Pancreas (tissue), 10 donors: ENCODE results near the gene IL1R1. TPM values are rescaled to one million over a fixed set of nuclear protein-coding genes. Genes with fewer than 3 reads are reported as not detected.

Experiments
- ATAC-seq, 4 donors: fragments of 200-7000 bp; cut with Tn5 transposase; one replicate each; pipeline versions ENCODE4 v1.8.0 to v1.9.1; 2020; ENCODE audit warnings: mild to moderate bottlenecking in 4 of 4, moderate library complexity in 4 of 4
- DNase-seq, 6 donors: peaks; one replicate each; pipeline ENCODE4 v3.0.0-alpha.2; 2020
- FAIRE-seq: peaks from 2 replicates; lab custom pipeline; 2012; peaks lifted over from hg19 to GRCh38; lab: Jason Lieb, UNC
- H3K27ac ChIP-seq, 4 donors: fragments of 200-600 bp; sonication (generic); 1 replicate in 3 of 4; 2 replicates in 1 of 4; pipeline versions ENCODE4 v1.5.0 to v1.8.0; 2020
- H3K27me3 ChIP-seq, 4 donors: fragments of 200-600 bp; one replicate each; pipeline ENCODE4 v1.8.0; 2021
- H3K36me3 ChIP-seq, 3 donors: fragments of 200-600 bp; sonication (generic) in 1 of 3; one replicate each; pipeline versions ENCODE4 v1.5.0 to v1.8.0; 2020 to 2021
- H3K4me1 ChIP-seq, 3 donors: fragments of 200-600 bp; one replicate each; pipeline ENCODE4 v1.8.0; 2021
- H3K4me3 ChIP-seq, 4 donors: fragments of 200-600 bp; sonication (generic) in 2 of 4; one replicate each; pipeline versions ENCODE4 v1.5.0 to v1.8.0; 2020 to 2021
- H3K9me3 ChIP-seq, 4 donors: fragments of 200-600 bp; one replicate each; pipeline ENCODE4 v1.8.0; 2021
- CTCF ChIP-seq, 4 donors: fragments of 200-600 bp; sonication (generic) in 3 of 4; IDR thresholded peaks; one replicate each; pipeline versions ENCODE4 v1.5.0 to v1.8.0; 2021; ENCODE audit warnings: antibody characterized with exemption in 4 of 4
- WGBS, 2 donors: extraction: QIAGEN DNeasy Blood & Tissue Kit; methylation state at CpG; one replicate each; pipeline ENCODE4 v1.1.7; 2013; 5-methylcytosine and 5-hydroxymethylcytosine counted together
- intact Hi-C, 3 donors: fragments of 100-400 bp; cut with DNase I; formaldehyde crosslinking; loops; one replicate each; pipeline versions ENCODE4 v1.11.1 to v1.14.2; 2022
- polyA plus RNA-seq, 2 donors: library from polyadenylated mRNA; stranded (reverse); fragments of 200-250 nt; gene quantifications; one replicate each; pipeline ENCODE4 v1.2.3, GENCODE V29; 2013
- total RNA-seq, 6 donors: library from RNA; stranded (reverse); fragmentation: NEBNext Ultra II Directional in 4 of 6; extraction: Animal tissue kit (Norgen Biotek cat#: 25700) in 4 of 6; gene quantifications; one replicate each; pipeline versions ENCODE4 v1.2.1 to v1.2.4, GENCODE V29; 2021 to 2023
- donor health status: healthy with polysubstance abuse.
- donor health status: DM: no; HTN: no; CAD: no; lungs with moderate emphysema.
- donor health status: DM: no; HTN: no; CAD: no.
- donor health status: control.
- donor health status: control.
- donor health status: Bipolar disorder and iron deficiency.
- donor health status: DM: yes; HTN: yes; CAD: no.
- donor health status: DM: no; HTN: no; CAD: no.
- donor health status: DM: no; HTN: no; CAD: no.
- donor health status: DM: yes; HTN: yes; CAD: no.

IL1R1 gene
- total and polyA plus RNA-seq, 8 donors: 17.1 to 74.5 (median 26.8) TPM

- FAIRE-seq (no peak), ATAC-seq (no peak), DNase-seq (no peak)
- no peak overlapping the region for H3K27ac ChIP-seq
- intact Hi-C loops: no loop called here
- TF ChIP-seq CTCF (IDR thresholded peaks at IDR 0.05): no peak
- no peak overlapping the region for H3K4me3 ChIP-seq
- no peaks in the 10 kb centered on the region for H3K9me3 ChIP-seq
- H3K36me3 ChIP-seq: no peaks in the 10 kb centered on the region
- no peaks in the 10 kb centered on the region for H3K27me3 ChIP-seq
- 94 to 95% methylated on average over 1 of the region's 1 CpG for WGBS, 2 donors
- H3K4me1 ChIP-seq: peaks cover 0 to 3% (median 0%) of the 10 kb centered on the region in 3 donors
Measured at GRCh38 chr2:102129082-102129481, 13.5 kb upstream of the IL1R1 start.

GRCh38 chr2:102129951-102130646 is 12.4 kb upstream of the IL1R1 start:
- Histone ChIP-seq H3K9me3 (no peaks in the 10 kb centered on the region), H3K27ac (no peak overlapping the region), H3K27me3 (no peaks in the 10 kb centered on the region), H3K4me3 (no peak overlapping the region), H3K36me3 (no peaks in the 10 kb centered on the region), H3K4me1 (peaks cover 0 to 3% (median 0%) of the 10 kb centered on the region in 3 donors)
- FAIRE-seq (no peak), DNase-seq (no peak), ATAC-seq (peak in 1 of 4 donors; percentile 47)
- 51 to 62% methylated on average over 5 of the region's 5 CpGs for WGBS, 2 donors
- intact Hi-C loops: no loop called here
- TF ChIP-seq CTCF (IDR thresholded peaks at IDR 0.05): no peak

GRCh38 chr2:102130647-102130991 is 11.9 kb upstream of the IL1R1 start:
- TF ChIP-seq CTCF (IDR thresholded peaks at IDR 0.05): no peak
- no peaks in the 10 kb centered on the region for H3K27me3 ChIP-seq
- ATAC-seq: no peak
- no peak overlapping the region for H3K4me3 ChIP-seq
- H3K36me3 ChIP-seq: no peaks in the 10 kb centered on the region
- intact Hi-C loops: no loop called here
- H3K9me3 ChIP-seq: no peaks in the 10 kb centered on the region
- H3K4me1 ChIP-seq: peaks cover 0 to 3% (median 0%) of the 10 kb centered on the region in 3 donors
- DNase-seq: no peak
- H3K27ac ChIP-seq: no peak overlapping the region
- FAIRE-seq: no peak

- intact Hi-C loops: no loop called here
- Histone ChIP-seq H3K4me3 (no peak overlapping the region), H3K4me1 (peaks cover 0 to 3% (median 0%) of the 10 kb centered on the region in 3 donors), H3K27me3 (no peaks in the 10 kb centered on the region), H3K9me3 (no peaks in the 10 kb centered on the region), H3K27ac (no peak overlapping the region), H3K36me3 (no peaks in the 10 kb centered on the region)
- no peak for TF ChIP-seq CTCF (IDR thresholded peaks at IDR 0.05)
- 81 to 86% methylated on average over 5 of the region's 5 CpGs for WGBS, 2 donors
- DNase-seq (no peak), FAIRE-seq (no peak), ATAC-seq (no peak)
Measured at GRCh38 chr2:102131564-102131963, 11.0 kb upstream of the IL1R1 start.

GRCh38 chr2:102137138-102137537 is 5.4 kb upstream of the IL1R1 start:
- WGBS, 2 donors: 90 to 94% methylated on average over 2 of the region's 2 CpGs

More at GRCh38 chr2:102137138-102137537, 5.4 kb upstream of the IL1R1 start:
- no peak for TF ChIP-seq CTCF (IDR thresholded peaks at IDR 0.05)
- ATAC-seq (no peak), FAIRE-seq (no peak), DNase-seq (no peak)
- Histone ChIP-seq H3K27me3 (no peaks in the 10 kb centered on the region), H3K4me3 (no peak overlapping the region), H3K36me3 (no peaks in the 10 kb centered on the region), H3K27ac (no peak overlapping the region), H3K9me3 (no peaks in the 10 kb centered on the region), H3K4me1 (peaks cover 0 to 3% (median 0%) of the 10 kb centered on the region in 3 donors)
- intact Hi-C loops: no loop called here
